ENCODE results near the gene PGA4.

DNA sequence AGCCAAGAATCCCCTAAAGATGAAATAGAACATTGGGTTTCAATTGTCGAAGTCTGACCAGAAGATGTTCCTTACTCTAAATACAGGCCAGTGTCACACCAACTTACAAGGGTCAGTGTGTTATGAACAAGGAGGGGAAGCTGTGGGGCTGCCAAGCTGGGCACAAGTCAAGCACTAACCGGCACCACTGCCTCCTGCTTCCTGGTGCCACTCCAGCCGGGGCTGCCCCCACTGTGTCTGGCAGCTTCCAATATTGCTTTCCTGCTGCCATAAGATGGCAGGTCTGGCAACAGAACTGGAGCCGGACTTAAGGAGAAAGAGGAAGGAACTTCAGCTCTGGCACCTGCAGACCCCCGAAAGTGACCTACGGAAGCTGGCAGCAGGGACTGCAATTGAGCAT lies 47.2 kb upstream of the PGA4 start:
- TF ChIP-seq RARB (CRISPR knock-in tag; IDR thresholded peaks at IDR 0.05), result no peak
- TF ChIP-seq GLIS3 (CRISPR knock-in tag; IDR thresholded peaks at IDR 0.05), result no peak
- TF ChIP-seq CSRNP3 (CRISPR knock-in tag; IDR thresholded peaks at IDR 0.05), result no peak
- TF ChIP-seq ZFP30 (CRISPR knock-in tag; IDR thresholded peaks at IDR 0.05), result no peak
- TF ChIP-seq ARNTL (CRISPR knock-in tag; IDR thresholded peaks at IDR 0.05; ENCODE audit: borderline replicate concordance, low read depth), result no peak
- TF ChIP-seq TCF4 (CRISPR knock-in tag; IDR thresholded peaks at IDR 0.05; ENCODE audit: borderline replicate concordance), result no peak
- TF ChIP-seq SNAI2 (CRISPR knock-in tag; IDR thresholded peaks at IDR 0.05), result no peak
- TF ChIP-seq ESRRG (CRISPR knock-in tag; IDR thresholded peaks at IDR 0.05), result no peak
